ENCODE data around the gene RAPGEF6.
"Not testable (repeated sequence)": the region's sequence is repeated elsewhere in the genome, so short reads cannot be mapped to it uniquely, and the experiment has no call there.

RAPGEF6 gene

DNA sequence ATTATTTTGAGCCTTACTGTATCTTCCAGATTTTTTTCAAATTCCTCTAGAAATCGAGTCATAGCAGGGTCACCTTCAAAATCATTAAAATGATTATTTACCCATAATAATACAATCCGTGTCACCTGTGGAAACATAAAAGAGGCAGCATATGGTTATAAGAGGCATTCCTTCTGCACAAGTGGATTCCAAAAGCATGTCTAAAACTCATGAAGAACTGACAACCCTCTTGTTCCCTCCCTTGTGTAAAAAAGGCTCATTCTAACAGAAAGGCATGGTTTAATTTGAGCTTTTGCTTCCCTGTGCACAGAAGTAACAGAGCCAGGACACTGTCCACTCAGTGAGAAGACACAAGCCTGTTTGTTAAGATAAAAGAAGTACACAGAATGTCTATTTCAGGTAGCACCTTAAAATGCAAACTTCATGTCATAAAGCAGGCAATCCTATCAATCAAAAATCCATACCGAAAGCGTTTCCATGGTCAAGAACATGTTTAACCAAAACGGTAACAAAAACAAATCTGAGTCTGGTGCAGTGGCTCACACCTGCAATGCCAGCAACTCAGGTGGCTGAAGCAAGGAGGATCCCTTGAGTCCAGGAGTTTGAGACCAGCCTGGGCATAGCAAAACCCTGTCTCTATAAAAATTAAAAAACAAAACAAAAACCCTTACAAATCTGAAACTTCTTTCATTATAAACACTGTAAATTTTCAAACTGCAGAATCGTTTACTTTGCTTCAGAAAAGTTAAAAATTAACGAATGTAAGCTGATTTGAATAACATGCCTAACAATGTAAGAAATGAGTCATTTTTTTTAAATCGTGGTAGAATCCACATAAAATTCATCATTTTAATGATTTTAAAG lies 139.3 kb downstream of the RAPGEF6 start:
- no peak for DNase-seq

- no peak for DNase-seq
Observed at GRCh38 chr5:131491749-131492148, 143.3 kb downstream of the RAPGEF6 start.

GRCh38 chr5:131488463-131488862 lies 146.6 kb downstream of the RAPGEF6 start:
- no peak for DNase-seq

DNA sequence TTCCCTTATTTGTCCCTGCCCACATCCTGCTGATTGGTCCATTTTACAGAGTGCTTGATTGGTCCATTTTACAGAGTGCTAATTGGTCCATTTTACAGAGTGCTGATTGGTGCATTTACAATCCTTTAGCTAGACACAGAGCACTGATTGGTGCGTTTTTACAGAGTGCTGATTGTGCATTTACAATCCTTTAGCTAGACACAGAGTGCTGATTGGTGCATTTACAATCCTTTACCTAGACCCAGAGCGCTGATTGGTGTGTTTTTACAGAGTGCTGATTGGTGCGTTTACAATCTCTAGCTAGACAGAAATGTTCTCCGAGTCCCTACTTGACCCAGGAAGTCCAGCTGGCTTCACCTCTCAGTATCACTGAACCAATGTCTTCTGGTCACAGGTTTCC lies 147.7 kb downstream of the RAPGEF6 start:
- DNase-seq = not testable (repeated sequence)

DNA sequence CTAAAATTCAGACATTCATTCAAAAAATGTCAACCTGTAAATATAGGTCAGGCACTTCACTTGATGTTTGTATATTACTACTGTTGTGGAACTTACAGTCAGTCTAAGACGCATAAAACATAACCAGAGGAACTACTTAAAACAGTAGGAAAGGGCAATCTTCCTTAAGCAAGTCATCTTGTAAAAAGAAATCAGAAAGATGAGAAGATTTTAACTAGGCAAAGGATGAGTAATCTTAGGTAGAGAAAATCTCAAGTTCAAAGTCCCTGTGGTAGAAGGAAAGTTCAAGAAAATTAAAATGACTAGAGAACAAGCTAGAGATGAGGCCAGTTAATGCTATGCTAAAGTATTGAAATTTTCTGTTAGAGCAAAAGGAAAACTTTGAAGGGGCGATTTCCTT lies 152.4 kb downstream of the RAPGEF6 start:
- DNase-seq = no peak

- DNase-seq = no peak
Observed at GRCh38 chr5:131481569-131481968, 153.5 kb downstream of the RAPGEF6 start.

DNA sequence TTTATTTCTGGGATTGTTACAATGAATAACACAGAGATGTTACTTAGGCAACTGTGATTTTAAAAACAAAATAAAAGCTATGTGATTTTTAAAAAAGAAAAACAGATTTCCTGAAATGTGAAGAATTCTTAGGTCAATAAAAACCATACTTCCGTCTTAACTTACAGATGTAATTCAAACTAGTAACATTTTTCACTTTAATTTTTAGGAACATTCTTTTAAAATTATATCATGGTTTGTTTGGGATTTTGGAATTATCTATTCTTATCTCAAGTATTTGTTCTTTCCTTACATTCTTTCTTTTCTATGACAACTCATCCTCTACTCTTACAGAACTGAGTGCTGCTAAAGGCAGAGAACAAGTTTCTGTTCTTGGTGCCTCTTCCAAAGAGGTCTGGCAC lies 159.5 kb downstream of the RAPGEF6 start:
- DNase-seq = no peak

GRCh38 chr5:131473731-131474130 lies 161.3 kb downstream of the RAPGEF6 start:
- DNase-seq = no peak

- DNase-seq = no peak
Observed at GRCh38 chr5:131466171-131466766, 168.8 kb downstream of the RAPGEF6 start.

DNA sequence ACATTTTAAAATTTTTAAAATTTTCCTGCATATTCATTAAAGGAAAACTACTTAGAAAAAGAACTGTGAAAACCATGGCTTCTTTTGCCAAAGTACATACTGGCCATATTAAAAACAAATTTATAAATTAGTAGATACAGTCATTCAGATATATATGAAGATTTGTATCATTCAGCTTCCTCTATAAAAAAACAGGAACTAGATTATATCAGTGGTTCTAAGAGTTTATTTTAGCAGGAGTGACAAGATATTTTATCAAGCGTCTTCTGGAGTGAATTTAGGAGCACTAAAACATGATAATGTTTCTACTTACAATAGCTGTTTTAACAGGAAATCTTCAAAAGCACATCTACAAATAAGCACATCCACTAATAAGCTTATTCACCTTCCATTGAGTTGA lies 171.4 kb downstream of the RAPGEF6 start:
- no peak for DNase-seq

GRCh38 chr5:131462454-131462853 lies 172.6 kb downstream of the RAPGEF6 start:
- DNase-seq = no peak

DNA sequence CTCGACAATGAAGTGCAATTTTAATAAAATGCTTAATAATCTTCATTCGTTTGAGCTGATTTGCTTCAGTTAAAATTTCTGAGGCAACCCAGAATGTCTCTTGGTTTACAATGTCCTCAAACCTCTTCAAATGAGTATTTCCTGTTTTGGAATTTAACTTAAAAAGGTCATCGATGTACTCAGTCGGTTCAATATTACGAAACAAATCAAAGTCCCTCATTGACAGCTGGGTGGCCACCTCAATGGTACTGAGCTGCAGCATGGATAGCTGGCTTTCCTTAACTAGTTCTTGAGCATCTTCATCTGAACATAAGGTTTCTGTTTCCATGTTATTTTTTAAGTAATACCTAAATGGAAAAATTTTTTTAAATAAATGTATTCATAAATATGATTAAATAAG lies 173.3 kb downstream of the RAPGEF6 start:
- no peak for DNase-seq

- DNase-seq = no peak
Observed at GRCh38 chr5:131460867-131461572, 174.0 kb downstream of the RAPGEF6 start.

GRCh38 chr5:131460133-131460532 lies 174.9 kb downstream of the RAPGEF6 start:
- DNase-seq = no peak

- DNase-seq = no peak
Observed at GRCh38 chr5:131459216-131459615, 175.8 kb downstream of the RAPGEF6 start.

- DNase-seq = no peak
Observed at GRCh38 chr5:131457193-131457592, 177.8 kb downstream of the RAPGEF6 start.

GRCh38 chr5:131450941-131451340 lies 184.1 kb downstream of the RAPGEF6 start:
- no peak for DNase-seq

DNA sequence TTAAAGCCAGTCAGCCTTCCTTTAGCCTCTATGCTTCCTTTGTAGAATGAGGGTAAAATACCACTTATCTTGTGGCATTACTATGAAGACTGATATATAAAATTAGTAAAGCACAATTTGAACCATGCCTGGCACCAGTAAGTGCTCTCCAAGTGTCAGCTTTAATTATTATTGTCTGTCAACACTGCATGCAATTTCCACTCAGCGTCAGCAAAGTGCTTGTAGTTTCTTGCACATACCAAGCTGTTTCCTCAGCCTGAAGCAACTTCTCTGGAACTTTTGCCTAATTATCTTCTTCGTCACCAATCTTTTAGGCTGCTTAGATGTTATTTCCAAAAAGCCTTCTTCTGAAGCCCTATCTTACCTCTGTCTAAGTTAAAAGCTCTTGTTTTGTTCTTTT lies 193.8 kb downstream of the RAPGEF6 start:
- no peak for DNase-seq

GRCh38 chr5:131436081-131436480 lies 198.9 kb downstream of the RAPGEF6 start:
- no peak for DNase-seq

- no peak for DNase-seq
Observed at GRCh38 chr5:131433109-131433508, 201.9 kb downstream of the RAPGEF6 start.

GRCh38 chr5:131431794-131432193 lies 203.2 kb downstream of the RAPGEF6 start:
- DNase-seq = no peak

GRCh38 chr5:131430794-131431193 lies 204.2 kb downstream of the RAPGEF6 start:
- DNase-seq = no peak

GRCh38 chr5:131426011-131426410 lies 209.0 kb downstream of the RAPGEF6 start:
- no peak for DNase-seq

- DNase-seq = no peak
Observed at GRCh38 chr5:131423056-131423455, 212.0 kb downstream of the RAPGEF6 start.
